PFSK-1 (cell line): ENCODE data around the gene HIVEP1.

ENCODE experiments used
- FOXP2 ChIP-seq: optimal IDR thresholded peaks from 2 replicates; pipeline ENCODE3; 2011; ENCODE audit warnings: borderline replicate concordance, control low read depth, inconsistent platforms; ENCODE audit not compliant: insufficient read depth; ENCODE audit errors: extremely low read length, extremely low read depth
- POLR2AphosphoS5 ChIP-seq: IDR thresholded peaks from 2 replicates; pipeline ENCODE4 v1.6.1; 2012; ENCODE audit warnings: low read depth, mild to moderate bottlenecking, control low read depth, low read length, moderate library complexity
- REST ChIP-seq, 2 experiments: IDR thresholded peaks; 2 replicates each; pipeline versions ENCODE4 v1.6.1 to v1.8.0; 2011 to 2012; ENCODE audit warnings: low read depth in 2 of 2, low read length in 2 of 2, control low read depth in 1 of 2, inconsistent platforms in 1 of 2, mild to moderate bottlenecking in 1 of 2, moderate library complexity in 1 of 2; ENCODE audit not compliant: insufficient read depth in 1 of 2
- SIN3A ChIP-seq: IDR thresholded peaks from 2 replicates; pipeline ENCODE4 v1.6.1; 2012; ENCODE audit warnings: mild to moderate bottlenecking, low read length, moderate library complexity, borderline replicate concordance; ENCODE audit not compliant: insufficient read depth
- TAF1 ChIP-seq: IDR thresholded peaks from 2 replicates; pipeline ENCODE4 v1.6.1; 2012; ENCODE audit warnings: low read length, control low read depth, borderline replicate concordance; ENCODE audit not compliant: insufficient read depth

HIVEP1 gene

GRCh38 chr6:11996751-11997150 is 15.4 kb upstream of the HIVEP1 start:
- TF ChIP-seq TAF1 (no peak), SIN3A (no peak), POLR2AphosphoS5 (no peak), FOXP2 (no peak), REST (IDR thresholded peaks at IDR 0.05; ENCODE audit: insufficient read depth in 1 of 2, low read depth in 2 of 2, low read length in 2 of 2) (no peak)

- TF ChIP-seq SIN3A (no peak), REST (IDR thresholded peaks at IDR 0.05; ENCODE audit: insufficient read depth in 1 of 2, low read depth in 2 of 2, low read length in 2 of 2) (no peak), FOXP2 (no peak), TAF1 (no peak), POLR2AphosphoS5 (no peak)
Observed at GRCh38 chr6:11999246-11999645, 12.9 kb upstream of the HIVEP1 start.

- TF ChIP-seq SIN3A (no peak), POLR2AphosphoS5 (no peak), FOXP2 (no peak), REST (IDR thresholded peaks at IDR 0.05; ENCODE audit: insufficient read depth in 1 of 2, low read depth in 2 of 2, low read length in 2 of 2) (no peak), TAF1 (no peak)
Observed at GRCh38 chr6:12000174-12000573, 11.9 kb upstream of the HIVEP1 start.

GRCh38 chr6:12001004-12001705 is 11.0 kb upstream of the HIVEP1 start:
- TF ChIP-seq TAF1 (no peak), REST (IDR thresholded peaks at IDR 0.05; ENCODE audit: insufficient read depth in 1 of 2, low read depth in 2 of 2, low read length in 2 of 2) (no peak), SIN3A (no peak), FOXP2 (no peak), POLR2AphosphoS5 (no peak)
